ENCODE results near the gene PPFIBP1.

- TF ChIP-seq CTCF (IDR thresholded peaks at IDR 0.05; ENCODE audit: low read length) (no peak), EZH2 (IDR thresholded peaks at IDR 0.05; ENCODE audit: borderline replicate concordance, low read length) (no peak)
These were observed 25.3 kb downstream of the PPFIBP1 start for GRCh38 chr12:27549236-27549800.

Data from OCI-LY1 (cell line).